ENCODE results near the gene ATP1A2. TPM values are rescaled to one million over a fixed set of nuclear protein-coding genes. Genes with fewer than 3 reads are reported as not detected.

Gene ATP1A2
- total RNA-seq, 1 donor from 2014 or later: not detected

DNA sequence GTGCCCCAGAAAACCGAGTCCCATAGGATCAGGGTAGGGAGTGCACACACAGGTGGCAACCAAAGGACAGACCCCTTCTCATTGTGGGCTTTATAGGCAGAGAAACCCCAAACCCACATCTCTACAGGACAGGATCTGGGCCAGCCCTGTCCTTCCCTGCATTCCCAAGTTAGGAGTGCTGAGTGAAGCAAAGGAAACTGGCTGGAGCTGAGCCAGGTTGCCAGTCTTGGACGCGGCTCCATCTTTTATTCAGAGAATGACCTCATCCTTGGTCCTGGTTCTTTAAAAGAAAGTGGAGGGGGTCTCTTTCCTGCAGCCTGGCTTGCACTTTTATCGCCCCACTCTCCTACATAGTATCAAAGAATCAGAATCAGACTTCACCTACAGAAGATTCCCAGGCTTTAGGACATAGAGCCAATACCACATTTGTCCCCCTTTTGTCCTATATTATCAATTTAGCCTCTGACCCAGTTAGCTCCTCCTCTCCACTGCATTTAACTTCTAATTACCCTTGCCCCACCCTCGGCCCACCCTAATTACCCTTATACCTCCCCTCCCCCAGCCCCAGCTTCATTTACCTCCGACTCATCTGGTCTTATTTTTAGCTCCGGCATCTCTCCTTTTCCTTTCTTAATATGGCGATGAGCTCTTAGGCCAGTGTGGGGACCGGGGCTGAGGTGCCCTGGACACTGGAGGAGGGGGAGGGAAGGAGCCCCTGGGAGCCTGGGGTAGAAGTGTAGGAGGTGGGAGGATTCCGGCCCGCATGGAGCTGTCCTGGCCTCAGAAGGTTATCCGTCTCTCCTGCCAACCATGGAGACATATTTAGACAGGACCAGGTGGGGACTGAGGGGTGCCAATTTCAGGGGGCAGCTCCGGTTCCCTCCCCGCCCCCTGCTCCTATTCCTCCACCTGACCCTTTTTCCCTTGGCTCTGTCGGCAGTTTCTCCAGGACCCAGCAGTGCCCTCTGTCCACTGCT is 74.4 kb downstream of the ATP1A2 start, which contains the start of gene CASQ1:
Gene CASQ1, plus strand, starts transcription at position 927 of the 977 bp plus-strand sequence. CDS start 177 bp downstream, outside the sequence.
- no peak within 1 kb of the TSS for H3K4me3 ChIP-seq (ENCODE audit: low read depth, low read length)
- TF ChIP-seq, protein P1, sequence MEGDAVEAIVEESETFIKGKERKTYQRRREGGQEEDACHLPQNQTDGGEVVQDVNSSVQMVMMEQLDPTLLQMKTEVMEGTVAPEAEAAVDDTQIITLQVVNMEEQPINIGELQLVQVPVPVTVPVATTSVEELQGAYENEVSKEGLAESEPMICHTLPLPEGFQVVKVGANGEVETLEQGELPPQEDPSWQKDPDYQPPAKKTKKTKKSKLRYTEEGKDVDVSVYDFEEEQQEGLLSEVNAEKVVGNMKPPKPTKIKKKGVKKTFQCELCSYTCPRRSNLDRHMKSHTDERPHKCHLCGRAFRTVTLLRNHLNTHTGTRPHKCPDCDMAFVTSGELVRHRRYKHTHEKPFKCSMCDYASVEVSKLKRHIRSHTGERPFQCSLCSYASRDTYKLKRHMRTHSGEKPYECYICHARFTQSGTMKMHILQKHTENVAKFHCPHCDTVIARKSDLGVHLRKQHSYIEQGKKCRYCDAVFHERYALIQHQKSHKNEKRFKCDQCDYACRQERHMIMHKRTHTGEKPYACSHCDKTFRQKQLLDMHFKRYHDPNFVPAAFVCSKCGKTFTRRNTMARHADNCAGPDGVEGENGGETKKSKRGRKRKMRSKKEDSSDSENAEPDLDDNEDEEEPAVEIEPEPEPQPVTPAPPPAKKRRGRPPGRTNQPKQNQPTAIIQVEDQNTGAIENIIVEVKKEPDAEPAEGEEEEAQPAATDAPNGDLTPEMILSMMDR (conservative IDR thresholded peaks at IDR 0.05; ENCODE audit: low read depth, low read length): no peak
- DNase-seq (ENCODE audit: low read depth): no peak

DNA sequence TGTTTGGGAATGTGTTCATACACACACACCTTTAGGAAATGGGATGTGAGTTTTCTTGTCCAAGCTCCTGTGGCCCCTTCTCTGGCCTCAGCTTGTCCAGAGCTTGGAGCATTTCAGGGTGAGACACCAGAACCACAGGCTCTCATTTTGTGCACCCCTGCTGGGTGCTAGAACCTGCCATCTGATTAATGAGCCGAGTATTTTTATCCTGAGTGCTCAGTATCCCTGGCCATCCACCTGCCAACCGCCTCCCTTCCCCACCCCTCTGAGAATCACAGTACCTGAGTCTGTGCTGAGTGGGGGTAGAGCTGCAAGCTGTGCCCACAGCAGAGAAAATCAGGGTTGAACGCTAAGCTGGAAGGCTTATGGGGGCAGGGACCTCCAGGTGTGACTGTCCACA is 76.2 kb downstream of the ATP1A2 start:
- H3K4me3 ChIP-seq (ENCODE audit: low read depth, low read length): no peak overlapping the region
- no peak for DNase-seq (ENCODE audit: low read depth)
- TF ChIP-seq, protein P1 (conservative IDR thresholded peaks at IDR 0.05; ENCODE audit: low read depth, low read length): no peak

DNA sequence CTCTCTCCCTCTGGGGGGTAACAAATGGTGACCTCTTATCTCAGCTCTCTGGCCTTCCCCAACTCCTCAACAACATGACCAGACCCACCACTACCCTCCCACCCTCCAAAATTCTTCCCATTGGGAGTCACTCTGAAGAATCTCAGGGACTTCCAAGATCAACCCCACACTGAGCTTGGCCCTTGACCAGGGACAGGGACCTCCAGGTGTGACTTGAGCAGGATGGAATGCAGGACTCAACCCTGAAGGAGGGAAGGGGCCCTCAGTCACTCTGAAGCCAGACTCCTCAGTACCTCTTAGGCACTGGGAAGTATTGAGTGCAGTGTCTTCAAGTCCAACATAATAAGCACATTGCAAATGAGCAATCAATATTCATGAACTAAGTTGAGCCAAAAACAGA is 76.7 kb downstream of the ATP1A2 start:
- TF ChIP-seq, protein P1 (conservative IDR thresholded peaks at IDR 0.05; ENCODE audit: low read depth, low read length): no peak

More for the DNA sequence above, 76.7 kb downstream of the ATP1A2 start:
- DNase-seq (ENCODE audit: low read depth): no peak
- no peak overlapping the region for H3K4me3 ChIP-seq (ENCODE audit: low read depth, low read length)

Other genes with a start within 250 kb of the ATP1A2 start
- gene CFAP45, start 215.6 kb upstream of the ATP1A2 start, total RNA-seq: 0.46 and 0.65 TPM in 2 replicates
- gene TAGLN2, start 190.3 kb upstream of the ATP1A2 start, total RNA-seq: 584 and 1,256 TPM in 2 replicates
- 1.4 and 2.0 TPM in 2 replicates for gene IGSF9, start 170.1 kb upstream of the ATP1A2 start, total RNA-seq
- not detected in 2 replicates for gene SLAMF9, start 161.5 kb upstream of the ATP1A2 start, total RNA-seq
- gene PIGM, start 83.8 kb upstream of the ATP1A2 start, total RNA-seq: 2.2 and 2.5 TPM in 2 replicates
- not detected in 2 replicates for gene KCNJ10, start 45.6 kb upstream of the ATP1A2 start, total RNA-seq
- not detected in 2 replicates for gene KCNJ9, start 34.2 kb upstream of the ATP1A2 start, total RNA-seq
- gene IGSF8, start 17.1 kb upstream of the ATP1A2 start, total RNA-seq: 28.4 and 33.3 TPM in 2 replicates
- gene ATP1A4, start 35.8 kb downstream of the ATP1A2 start, total RNA-seq: not detected in 2 replicates
- not detected in 2 replicates for gene CASQ1, start 74.8 kb downstream of the ATP1A2 start, total RNA-seq
- 57.8 and 115 TPM in 2 replicates for gene PEA15, start 89.6 kb downstream of the ATP1A2 start, total RNA-seq
- 32.3 and 41.6 TPM in 2 replicates for gene DCAF8, start 146.8 kb downstream of the ATP1A2 start, total RNA-seq
- gene PEX19, start 169.4 kb downstream of the ATP1A2 start, total RNA-seq: 21.6 and 36.7 TPM in 2 replicates
- gene COPA, start 227.5 kb downstream of the ATP1A2 start, total RNA-seq: 89.7 and 96.7 TPM in 2 replicates
- 55.7 and 57.0 TPM in 2 replicates for gene NCSTN, start 227.6 kb downstream of the ATP1A2 start, total RNA-seq

Measured in epithelial cell of proximal tubule (primary cell).